Activated CD8-positive, alpha-beta T cell treated with anti-CD3 and anti-CD28 coated beads, Interleukin-2, amount 10 ng/mL, durations not matched to agents 7 days and 5 days (primary cell): ENCODE measurements around the gene SMIM13. TPM values are rescaled to one million over a fixed set of nuclear protein-coding genes. Genes with fewer than 3 reads are reported as not detected.
A peak's percentile ranks its signal among the peaks of the same experiment; 100 is the strongest.

Source experiments
- ATAC-seq: fragments of 150-1000 bp; cut with Tn5 transposase; one replicate; pipeline ENCODE4 v1.10.0; 2021; ENCODE audit warnings: moderate library complexity
- CTCF ChIA-PET: fragments of 350-600 bp; sonication (Branson Sonifier 250); formaldehyde crosslinking; loops from one replicate; lab custom pipeline; 2021; ENCODE audit warnings: antibody characterized with exemption; lab: Charles Lee
- POLR2A ChIA-PET: fragments of 350-600 bp; sonication (Branson Sonifier 250); formaldehyde crosslinking; loops from one replicate; lab custom pipeline; 2021; ENCODE audit warnings: antibody characterized with exemption; lab: Charles Lee
- DNase-seq: peaks from one replicate; pipeline ENCODE4 v3.0.0-alpha.2; 2020
- H3K27ac Mint-ChIP-seq: one replicate; pipeline ENCODE4 v1.8.0; 2021; ENCODE audit warnings: mild to moderate bottlenecking, mixed read lengths
- H3K27me3 Mint-ChIP-seq: one replicate; pipeline ENCODE4 v1.8.0; 2021; ENCODE audit warnings: low read depth, mixed read lengths
- H3K36me3 Mint-ChIP-seq: one replicate; pipeline ENCODE4 v1.8.0; 2021; ENCODE audit warnings: low read depth, mixed read lengths
- H3K4me1 Mint-ChIP-seq: one replicate; pipeline ENCODE4 v1.8.0; 2021; ENCODE audit warnings: low read depth, mixed read lengths
- H3K4me3 Mint-ChIP-seq: one replicate; pipeline ENCODE4 v1.8.0; 2021; ENCODE audit warnings: mild to moderate bottlenecking, mixed read lengths
- H3K9me3 Mint-ChIP-seq: one replicate; pipeline ENCODE4 v1.8.0; 2022; ENCODE audit warnings: mixed read lengths; ENCODE audit not compliant: insufficient read depth
- total RNA-seq, 2 experiments: library from RNA; stranded (reverse); gene quantifications; one replicate each; pipeline ENCODE4 v1.2.3, GENCODE V29; 2021

Gene SMIM13
- total RNA-seq, 2 experiments from 2014 or later: 9.5 to 10.1 TPM

DNA sequence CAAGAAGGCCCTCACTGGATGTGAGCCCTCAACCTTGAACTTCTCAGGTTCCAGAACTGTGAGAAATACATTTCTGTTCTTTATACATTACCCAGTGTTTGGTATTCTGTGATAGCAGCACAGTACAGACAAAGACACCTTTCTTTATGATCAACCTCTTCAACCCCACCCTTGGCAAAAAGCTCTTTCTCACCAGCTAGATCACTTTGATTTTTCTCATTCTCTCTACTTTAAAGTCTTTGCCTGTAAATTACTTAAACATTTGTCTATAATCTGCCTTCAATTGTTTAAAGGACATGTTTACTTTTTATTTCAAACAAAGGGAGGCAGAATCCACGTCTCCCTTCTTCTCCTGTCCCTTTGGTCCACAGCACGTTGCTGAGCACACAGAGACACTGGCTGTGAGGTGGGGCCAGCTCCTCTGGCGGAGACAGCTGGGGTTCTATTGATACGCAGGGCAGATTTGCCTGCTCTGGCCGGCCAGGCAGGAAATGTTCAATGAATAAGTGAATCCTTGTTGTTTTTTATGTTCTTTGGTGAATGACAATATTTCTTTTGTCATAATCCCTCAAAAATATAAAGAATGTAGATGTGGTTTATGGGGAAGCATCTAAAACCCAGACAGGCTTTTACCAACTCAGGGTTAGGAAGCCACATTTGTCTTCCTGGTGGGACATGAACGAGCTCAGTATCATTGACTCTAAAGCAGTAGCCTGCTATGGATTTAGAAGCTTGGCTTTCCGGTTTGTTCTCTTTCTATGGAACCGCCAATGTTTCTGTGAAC is 86.0 kb downstream of the SMIM13 start:
- Mint-ChIP-seq H3K9me3 (peaks cover 5% of the 10 kb centered on the region), H3K4me1 (no peaks in the 10 kb centered on the region), H3K27ac (no peak overlapping the region), H3K36me3 (peaks cover 32% of the 10 kb centered on the region), H3K4me3 (no peak overlapping the region), H3K27me3 (no peaks in the 10 kb centered on the region)
- DNase-seq: no peak
- ChIA-PET CTCF (interaction anchor here (1.4 kb wide), 1 partner anchor 188 kb away, joined by 3 read pairs; no protein-coding TSS in a partner anchor), POLR2A (no interaction called here)
- ATAC-seq: no peak

- CTCF ChIA-PET: interaction anchor here (1.9 kb wide), 1 partner anchor 10 kb away, joined by 10 read pairs; no protein-coding TSS in a partner anchor
Observed at GRCh38 chr6:11181478-11182136, 88.0 kb downstream of the SMIM13 start.

GRCh38 chr6:11183761-11184362 is 90.2 kb downstream of the SMIM13 start:
- ChIA-PET POLR2A (interaction anchor here (1.3 kb wide), 1 partner anchor 49 kb away, joined by 3 read pairs; the partner anchor contains the start of gene NEDD9), CTCF (interaction anchor here (1.2 to 1.4 kb wide), 2 partner anchors 12 to 78 kb away, joined by 3 to 8 read pairs; no protein-coding TSS in a partner anchor)
- peaks cover 71% of the 10 kb centered on the region for H3K36me3 Mint-ChIP-seq
- DNase-seq: no peak
- H3K27ac Mint-ChIP-seq: peak overlapping the region; percentile 6
- H3K4me3 Mint-ChIP-seq: no peak overlapping the region
- H3K9me3 Mint-ChIP-seq: peaks cover 5% of the 10 kb centered on the region
- H3K27me3 Mint-ChIP-seq: no peaks in the 10 kb centered on the region
- H3K4me1 Mint-ChIP-seq: peaks cover 1% of the 10 kb centered on the region
- no peak for ATAC-seq

More at GRCh38 chr6:11181478-11182136, 88.0 kb downstream of the SMIM13 start:
- POLR2A ChIA-PET: no interaction called here
- Mint-ChIP-seq H3K27ac (no peak overlapping the region), H3K36me3 (peaks cover 49% of the 10 kb centered on the region), H3K4me1 (no peaks in the 10 kb centered on the region), H3K4me3 (no peak overlapping the region), H3K9me3 (peaks cover 5% of the 10 kb centered on the region), H3K27me3 (no peaks in the 10 kb centered on the region)
- no peak for ATAC-seq
- DNase-seq: no peak

DNA sequence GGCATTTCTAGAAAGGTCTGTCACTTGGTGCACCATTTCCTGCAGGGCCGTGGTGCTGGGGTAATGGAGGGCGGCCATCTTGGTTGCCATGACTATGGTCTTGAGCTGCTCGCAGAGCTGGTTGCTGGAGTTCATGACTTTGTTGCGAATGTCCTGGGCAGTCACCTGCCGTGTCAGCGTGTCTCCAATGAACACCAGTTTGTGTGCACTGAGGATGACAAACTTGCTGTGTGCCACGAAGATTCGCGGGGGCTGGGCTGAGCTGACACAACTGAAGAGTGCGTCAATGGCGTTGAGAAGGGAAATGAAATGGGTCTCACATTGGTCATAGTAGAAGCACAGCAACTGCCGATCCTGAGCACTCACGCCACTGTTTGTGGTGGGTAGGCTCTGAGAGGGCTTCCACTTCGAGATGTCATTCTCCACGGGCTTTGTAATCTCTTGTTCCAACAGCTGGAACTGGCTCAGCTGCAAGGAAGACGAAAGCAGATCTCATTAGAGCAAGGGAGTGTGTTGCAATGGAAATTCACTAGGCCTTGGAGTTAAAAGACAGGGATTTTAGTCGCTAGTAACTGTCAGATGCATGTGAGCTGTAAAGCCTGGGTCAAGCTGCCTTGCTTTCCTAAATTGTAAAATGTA is 91.7 kb downstream of the SMIM13 start:
- Mint-ChIP-seq H3K36me3 (peaks cover 85% of the 10 kb centered on the region), H3K4me1 (peaks cover 1% of the 10 kb centered on the region), H3K9me3 (peaks cover 5% of the 10 kb centered on the region), H3K27me3 (no peaks in the 10 kb centered on the region), H3K4me3 (no peak overlapping the region), H3K27ac (no peak overlapping the region)
- ATAC-seq (no peak), DNase-seq (no peak)
- CTCF ChIA-PET: interaction anchor here (1.4 kb wide), 1 partner anchor 14 kb away, joined by 8 read pairs; no protein-coding TSS in a partner anchor
- POLR2A ChIA-PET: no interaction called here

GRCh38 chr6:11187301-11187700 is 93.7 kb downstream of the SMIM13 start:
- Mint-ChIP-seq H3K4me1 (peaks cover 1% of the 10 kb centered on the region), H3K27ac (no peak overlapping the region), H3K36me3 (peaks cover 94% of the 10 kb centered on the region), H3K4me3 (no peak overlapping the region), H3K27me3 (no peaks in the 10 kb centered on the region), H3K9me3 (peaks cover 5% of the 10 kb centered on the region)
- POLR2A ChIA-PET: interaction anchor here (1.0 kb wide), 1 partner anchor 14 kb away, joined by 3 read pairs; no protein-coding TSS in a partner anchor
- CTCF ChIA-PET: interaction anchor here (1.4 to 2.5 kb wide), 2 partner anchors 308 to 309 kb away, joined by 4 to 8 read pairs; no protein-coding TSS in a partner anchor
- no peak for ATAC-seq
- DNase-seq: no peak

Other genes starting within 250 kb of the SMIM13 start
- gene GCM2, start 211.8 kb upstream of the SMIM13 start, total RNA-seq: not detected
- gene SYCP2L, start 206.8 kb upstream of the SMIM13 start, total RNA-seq: under 1 TPM in 1 of 2 experiments, not detected in 1; 0.13 TPM
- not detected for gene ELOVL2, start 49.5 kb upstream of the SMIM13 start, total RNA-seq
- not detected for gene ERVFRD-1, start 17.9 kb downstream of the SMIM13 start, total RNA-seq
- 10 to 100 TPM; 64.9 to 69.5 TPM for gene NEDD9, start 138.8 kb downstream of the SMIM13 start, total RNA-seq